Esophagus squamous epithelium (tissue), 4 donors: Measurements from ENCODE around the gene FXYD6.

ENCODE experiments used
- POLR2A ChIP-seq, 4 donors: fragments of 450-650 bp; IDR thresholded peaks; one replicate each; pipeline ENCODE4 v1.6.1; 2017; ENCODE audit warnings: antibody characterized with exemption in 4 of 4, mild to moderate bottlenecking in 4 of 4, moderate library complexity in 3 of 4
- TF ChIP-seq, protein P1 (sequence below), 6 experiments: fragments of 450-650 bp in 4 of 6; fragments of 200-600 bp in 2 of 6; sonication (generic) in 2 of 6; IDR thresholded peaks; one replicate each; pipeline ENCODE4 v1.5.1; 2016 to 2019; ENCODE audit warnings: antibody characterized with exemption in 6 of 6, mild to moderate bottlenecking in 4 of 6, moderate library complexity in 4 of 6

- TF ChIP-seq, protein P1, sequence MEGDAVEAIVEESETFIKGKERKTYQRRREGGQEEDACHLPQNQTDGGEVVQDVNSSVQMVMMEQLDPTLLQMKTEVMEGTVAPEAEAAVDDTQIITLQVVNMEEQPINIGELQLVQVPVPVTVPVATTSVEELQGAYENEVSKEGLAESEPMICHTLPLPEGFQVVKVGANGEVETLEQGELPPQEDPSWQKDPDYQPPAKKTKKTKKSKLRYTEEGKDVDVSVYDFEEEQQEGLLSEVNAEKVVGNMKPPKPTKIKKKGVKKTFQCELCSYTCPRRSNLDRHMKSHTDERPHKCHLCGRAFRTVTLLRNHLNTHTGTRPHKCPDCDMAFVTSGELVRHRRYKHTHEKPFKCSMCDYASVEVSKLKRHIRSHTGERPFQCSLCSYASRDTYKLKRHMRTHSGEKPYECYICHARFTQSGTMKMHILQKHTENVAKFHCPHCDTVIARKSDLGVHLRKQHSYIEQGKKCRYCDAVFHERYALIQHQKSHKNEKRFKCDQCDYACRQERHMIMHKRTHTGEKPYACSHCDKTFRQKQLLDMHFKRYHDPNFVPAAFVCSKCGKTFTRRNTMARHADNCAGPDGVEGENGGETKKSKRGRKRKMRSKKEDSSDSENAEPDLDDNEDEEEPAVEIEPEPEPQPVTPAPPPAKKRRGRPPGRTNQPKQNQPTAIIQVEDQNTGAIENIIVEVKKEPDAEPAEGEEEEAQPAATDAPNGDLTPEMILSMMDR (IDR thresholded peaks at IDR 0.05): no peak
- no peak for TF ChIP-seq POLR2A (IDR thresholded peaks at IDR 0.05)
Measured at GRCh38 chr11:117851852-117852251, 24.6 kb downstream of the FXYD6 start.
